ENCODE results near the gene SAMD15.

DNA sequence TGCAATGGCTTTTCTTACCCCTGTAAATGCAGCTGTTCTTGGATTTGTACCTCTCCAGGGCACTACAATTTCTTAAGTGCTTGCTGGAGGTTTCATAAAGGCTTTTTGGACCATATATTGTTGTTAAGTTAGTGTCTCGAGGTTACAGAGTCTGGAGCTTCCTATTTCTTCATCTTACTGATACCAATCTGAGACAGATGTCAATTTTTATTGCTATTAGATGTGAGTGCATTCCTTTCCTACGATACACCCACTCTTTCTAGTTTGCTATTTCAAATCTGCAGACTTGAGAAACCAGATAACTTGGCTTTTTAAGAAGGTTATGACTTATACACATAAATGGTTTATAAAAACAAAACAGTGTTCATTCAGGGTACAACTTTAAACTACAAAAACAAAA lies 44.0 kb downstream of the SAMD15 start:
- TF ChIP-seq, protein P1, sequence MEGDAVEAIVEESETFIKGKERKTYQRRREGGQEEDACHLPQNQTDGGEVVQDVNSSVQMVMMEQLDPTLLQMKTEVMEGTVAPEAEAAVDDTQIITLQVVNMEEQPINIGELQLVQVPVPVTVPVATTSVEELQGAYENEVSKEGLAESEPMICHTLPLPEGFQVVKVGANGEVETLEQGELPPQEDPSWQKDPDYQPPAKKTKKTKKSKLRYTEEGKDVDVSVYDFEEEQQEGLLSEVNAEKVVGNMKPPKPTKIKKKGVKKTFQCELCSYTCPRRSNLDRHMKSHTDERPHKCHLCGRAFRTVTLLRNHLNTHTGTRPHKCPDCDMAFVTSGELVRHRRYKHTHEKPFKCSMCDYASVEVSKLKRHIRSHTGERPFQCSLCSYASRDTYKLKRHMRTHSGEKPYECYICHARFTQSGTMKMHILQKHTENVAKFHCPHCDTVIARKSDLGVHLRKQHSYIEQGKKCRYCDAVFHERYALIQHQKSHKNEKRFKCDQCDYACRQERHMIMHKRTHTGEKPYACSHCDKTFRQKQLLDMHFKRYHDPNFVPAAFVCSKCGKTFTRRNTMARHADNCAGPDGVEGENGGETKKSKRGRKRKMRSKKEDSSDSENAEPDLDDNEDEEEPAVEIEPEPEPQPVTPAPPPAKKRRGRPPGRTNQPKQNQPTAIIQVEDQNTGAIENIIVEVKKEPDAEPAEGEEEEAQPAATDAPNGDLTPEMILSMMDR (IDR thresholded peaks at IDR 0.05) = no peak
- TF ChIP-seq ZFX (IDR thresholded peaks at IDR 0.05; ENCODE audit: borderline replicate concordance) = no peak
